B cell (primary cell): ENCODE measurements around the gene CHORDC1. TPM values are rescaled to one million over a fixed set of nuclear protein-coding genes. Genes with fewer than 3 reads are reported as not detected.
"Not testable (repeated sequence)": the region's sequence is repeated elsewhere in the genome, so short reads cannot be mapped to it uniquely, and the experiment has no call there.

Experiments used
- ATAC-seq: fragments of 200-7000 bp; cut with Tn5 transposase; one replicate; pipeline ENCODE4 v1.10.0; 2021; ENCODE audit warnings: low read depth, mild to moderate bottlenecking, moderate number of reproducible peaks, moderate library complexity
- CTCF ChIA-PET: fragments of 350-600 bp; sonication (Branson Sonifier 250); formaldehyde crosslinking; loops from one replicate; lab custom pipeline; 2021; ENCODE audit warnings: antibody characterized with exemption, inconsistent platforms; lab: Charles Lee
- POLR2A ChIA-PET: fragments of 350-600 bp; sonication (Branson Sonifier 250); formaldehyde crosslinking; loops from one replicate; lab custom pipeline; 2021; ENCODE audit warnings: antibody characterized with exemption; lab: Charles Lee
- DNase-seq: peaks from one replicate; pipeline ENCODE4 v3.0.0; 2013
- H2AFZ ChIP-seq: 2 replicates; pipeline ENCODE4 v1.6.1; 2012; ENCODE audit warnings: mild to moderate bottlenecking, low read depth, low read length; ENCODE audit not compliant: insufficient read depth, poor library complexity, severe bottlenecking
- H3K27ac ChIP-seq, 2 donors: 1 replicate in 1 of 2; 2 replicates in 1 of 2; pipeline ENCODE4 v1.5.1; 2012 to 2013; ENCODE audit warnings: low read length in 2 of 2, mild to moderate bottlenecking in 2 of 2, moderate library complexity in 1 of 2
- H3K27me3 ChIP-seq, 4 experiments: fragments of 200-600 bp in 1 of 4; sonication (generic) in 1 of 4; replicated peaks in 1 of 4; 1 replicate in 2 of 4; 2 replicates in 2 of 4; pipeline versions ENCODE4 v1.6.1 to v1.7.0; 2013 to 2016; ENCODE audit warnings: low read length in 3 of 4, mild to moderate bottlenecking in 2 of 4, mixed read lengths in 1 of 4, moderate library complexity in 1 of 4; ENCODE audit not compliant: insufficient read depth in 4 of 4, control insufficient read depth in 3 of 4; ENCODE audit errors: control extremely low read depth in 1 of 4
- H3K36me3 ChIP-seq, 2 experiments: replicated peaks in 1 of 2; 1 replicate in 1 of 2; 2 replicates in 1 of 2; pipeline versions ENCODE4 v1.6.1 to v1.7.1; 2013; ENCODE audit warnings: low read length in 1 of 2; ENCODE audit not compliant: insufficient read depth in 2 of 2, control insufficient read depth in 1 of 2; ENCODE audit errors: control extremely low read depth in 1 of 2, extremely low read depth in 1 of 2
- H3K4me1 ChIP-seq, 2 donors: fragments of 200-600 bp in 1 of 2; sonication (generic) in 1 of 2; 1 replicate in 1 of 2; 2 replicates in 1 of 2; pipeline versions ENCODE4 v1.5.1 to v1.6.1; 2013 to 2017; ENCODE audit warnings: low read length in 2 of 2; ENCODE audit not compliant: control insufficient read depth in 2 of 2, insufficient read depth in 2 of 2
- H3K4me2 ChIP-seq: replicated peaks from 2 replicates; pipeline ENCODE3; 2012; ENCODE audit warnings: mild to moderate bottlenecking, low read depth, low read length; ENCODE audit not compliant: poor library complexity, severe bottlenecking
- H3K4me3 ChIP-seq, 5 experiments: fragments of 200-600 bp in 1 of 5; sonication (generic) in 1 of 5; 1 replicate in 3 of 5; 2 replicates in 2 of 5; pipeline versions ENCODE4 v1.5.1 to v1.7.0; 2011 to 2016; ENCODE audit warnings: low read length in 4 of 5, mild to moderate bottlenecking in 4 of 5, low read depth in 2 of 5, control low read depth in 1 of 5, moderate library complexity in 1 of 5; ENCODE audit not compliant: insufficient read depth in 1 of 5; ENCODE audit errors: control extremely low read depth in 1 of 5, extremely low read depth in 1 of 5
- H3K79me2 ChIP-seq: fragments of 200-600 bp; sonication (generic); one replicate; pipeline ENCODE4 v1.6.0; 2016; ENCODE audit warnings: low read length; ENCODE audit not compliant: control insufficient read depth, insufficient read depth
- H3K9ac ChIP-seq: fragments of 200-600 bp; sonication (generic); 2 replicates; pipeline ENCODE4 v1.6.1; 2017; ENCODE audit warnings: mild to moderate bottlenecking, low read length, moderate library complexity
- H3K9me3 ChIP-seq, 3 donors: one replicate each; pipeline versions ENCODE4 v1.6.1 to v1.7.1; 2013; ENCODE audit warnings: low read length in 2 of 3; ENCODE audit not compliant: control insufficient read depth in 2 of 3, insufficient read depth in 1 of 3; ENCODE audit errors: control extremely low read depth in 1 of 3
- H4K20me1 ChIP-seq: 2 replicates; pipeline ENCODE4 v1.6.0; 2012; ENCODE audit warnings: mild to moderate bottlenecking, low read length; ENCODE audit not compliant: insufficient read depth, control insufficient read depth, poor library complexity, severe bottlenecking
- H3K27ac Mint-ChIP-seq: one replicate; pipeline ENCODE4 v1.8.0; 2021; ENCODE audit warnings: mixed read lengths
- H3K27me3 Mint-ChIP-seq: one replicate; pipeline ENCODE4 v1.8.0; 2021; ENCODE audit warnings: mixed read lengths
- H3K4me1 Mint-ChIP-seq: one replicate; pipeline ENCODE4 v1.8.0; 2021; ENCODE audit warnings: mixed read lengths
- H3K4me3 Mint-ChIP-seq: one replicate; pipeline ENCODE4 v1.8.0; 2021; ENCODE audit warnings: mixed read lengths
- H3K9me3 Mint-ChIP-seq: one replicate; pipeline ENCODE4 v1.8.0; 2022; ENCODE audit warnings: mixed read lengths; ENCODE audit not compliant: insufficient read depth
- EZH2 ChIP-seq: IDR thresholded peaks from 2 replicates; pipeline ENCODE4 v1.6.1; 2012; ENCODE audit warnings: borderline replicate concordance, low read depth, mild to moderate bottlenecking, moderate library complexity, low read length; ENCODE audit not compliant: insufficient read depth, poor library complexity, severe bottlenecking
- WGBS: methylation state at CpG from one replicate; pipeline ENCODE4 v1.1.5; 2013; ENCODE audit warnings: missing lambda C conversion rate; ENCODE audit not compliant: insufficient coverage; 5-methylcytosine and 5-hydroxymethylcytosine counted together
- intact Hi-C: fragments of 100-400 bp; cut with micrococcal nuclease; formaldehyde crosslinking; loops from one replicate; pipeline ENCODE4 v1.10.0; 2022
- polyA plus RNA-seq: library from polyadenylated mRNA; depleted of rRNA; stranded (reverse); fragments of >200 nt; gene quantifications from 2 replicates; pipeline ENCODE4 v1.2.3, GENCODE V29; 2012
- total RNA-seq, 2 donors: library from RNA; stranded (reverse); fragments of 120-200 nt in 1 of 2; gene quantifications; 1 replicate in 1 of 2; 2 replicates in 1 of 2; pipeline versions ENCODE4 v1.2.3 to v1.2.4, GENCODE V29; 2013 to 2022
- TF ChIP-seq, protein P1 (sequence below): fragments of 200-600 bp; IDR thresholded peaks from one replicate; pipeline ENCODE4 v1.8.0; 2022; ENCODE audit warnings: antibody characterized with exemption, mild to moderate bottlenecking

Gene CHORDC1
- total and polyA plus RNA-seq, 2 donors (not counting 1 experiment from before 2014, with no cell fraction given): 22.1 to 76.9 TPM

DNA sequence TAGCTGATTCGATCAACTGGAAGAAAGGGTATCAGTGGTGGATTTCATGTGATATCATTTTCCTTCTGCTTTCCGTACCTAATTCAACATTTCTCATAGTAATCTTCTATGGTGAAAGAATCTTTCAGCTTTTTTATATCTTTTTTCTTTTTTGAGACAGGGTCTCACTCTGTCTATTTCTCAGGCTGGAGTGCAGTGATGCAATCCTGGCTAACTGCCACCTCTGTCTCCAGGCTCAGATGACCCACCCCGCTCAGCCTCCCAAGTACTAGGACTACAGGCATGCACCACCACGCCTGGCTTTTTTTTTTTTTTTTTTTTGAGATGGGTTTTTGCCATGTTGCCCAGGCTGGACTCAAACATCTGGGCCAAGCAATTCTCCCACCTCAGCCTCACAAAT, 18.6 kb upstream of the CHORDC1 start:
- ChIA-PET CTCF (no interaction called here), POLR2A (no interaction called here)
- peaks cover 0 to 8% (median 2%) of the 10 kb centered on the region in 4 experiments for H3K27me3 ChIP-seq
- no peaks in the 10 kb centered on the region for H4K20me1 ChIP-seq
- TF ChIP-seq EZH2: no peak
- TF ChIP-seq, protein P1, sequence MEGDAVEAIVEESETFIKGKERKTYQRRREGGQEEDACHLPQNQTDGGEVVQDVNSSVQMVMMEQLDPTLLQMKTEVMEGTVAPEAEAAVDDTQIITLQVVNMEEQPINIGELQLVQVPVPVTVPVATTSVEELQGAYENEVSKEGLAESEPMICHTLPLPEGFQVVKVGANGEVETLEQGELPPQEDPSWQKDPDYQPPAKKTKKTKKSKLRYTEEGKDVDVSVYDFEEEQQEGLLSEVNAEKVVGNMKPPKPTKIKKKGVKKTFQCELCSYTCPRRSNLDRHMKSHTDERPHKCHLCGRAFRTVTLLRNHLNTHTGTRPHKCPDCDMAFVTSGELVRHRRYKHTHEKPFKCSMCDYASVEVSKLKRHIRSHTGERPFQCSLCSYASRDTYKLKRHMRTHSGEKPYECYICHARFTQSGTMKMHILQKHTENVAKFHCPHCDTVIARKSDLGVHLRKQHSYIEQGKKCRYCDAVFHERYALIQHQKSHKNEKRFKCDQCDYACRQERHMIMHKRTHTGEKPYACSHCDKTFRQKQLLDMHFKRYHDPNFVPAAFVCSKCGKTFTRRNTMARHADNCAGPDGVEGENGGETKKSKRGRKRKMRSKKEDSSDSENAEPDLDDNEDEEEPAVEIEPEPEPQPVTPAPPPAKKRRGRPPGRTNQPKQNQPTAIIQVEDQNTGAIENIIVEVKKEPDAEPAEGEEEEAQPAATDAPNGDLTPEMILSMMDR: no peak
- no CpG with 5 or more reads among the region's 4 CpGs for WGBS
- Mint-ChIP-seq H3K27me3 (peaks cover 36% of the 10 kb centered on the region), H3K4me1 (no peaks in the 10 kb centered on the region), H3K27ac (no peak overlapping the region), H3K4me3 (no peak overlapping the region), H3K9me3 (no peaks in the 10 kb centered on the region)
- no peak overlapping the region for H3K27ac ChIP-seq
- H3K4me1 ChIP-seq: no peaks in the 10 kb centered on the region
- H3K9ac ChIP-seq: no peak overlapping the region
- intact Hi-C loops: no loop called here
- no peaks in the 10 kb centered on the region for H3K36me3 ChIP-seq
- H2AFZ ChIP-seq: no peak overlapping the region
- ATAC-seq (no peak), DNase-seq (no peak)
- no peak overlapping the region for H3K4me2 ChIP-seq
- no peaks in the 10 kb centered on the region for H3K9me3 ChIP-seq
- H3K4me3 ChIP-seq: no peak overlapping the region
- no peaks in the 10 kb centered on the region for H3K79me2 ChIP-seq

DNA sequence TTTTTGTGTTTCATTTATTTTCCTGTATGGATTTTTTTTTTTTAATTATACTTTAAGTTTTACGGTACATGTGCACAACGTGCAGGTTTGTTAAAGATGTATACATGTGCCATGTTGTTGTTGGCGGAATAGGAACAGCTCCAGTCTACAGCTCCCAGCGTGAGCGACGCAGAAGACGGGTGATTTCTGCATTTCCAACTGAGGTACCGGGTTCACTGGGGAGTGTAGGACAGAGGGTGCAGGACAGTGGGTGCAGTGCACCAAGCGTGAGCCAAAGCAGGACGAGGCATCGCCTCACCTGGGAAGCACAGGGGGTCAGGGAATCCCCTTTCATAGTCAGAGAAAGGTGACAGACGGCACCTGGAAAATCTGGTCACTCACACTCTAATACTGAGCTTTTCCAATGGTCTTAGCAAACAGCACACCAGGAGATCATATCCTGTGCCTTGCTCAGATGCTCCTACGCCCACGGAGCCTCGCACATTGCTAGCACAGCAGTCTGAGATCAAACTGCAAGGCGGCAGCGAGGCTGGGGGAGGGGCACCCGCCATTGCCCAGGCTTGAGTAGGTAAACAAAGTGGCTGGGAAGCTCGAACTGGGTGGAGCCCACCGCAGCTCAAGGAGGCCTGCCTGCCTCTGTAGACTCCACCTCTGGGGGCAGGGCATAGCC, 17.3 kb upstream of the CHORDC1 start:
- H3K4me3 Mint-ChIP-seq, H3K36me3 ChIP-seq, H2AFZ ChIP-seq, intact Hi-C loops, DNase-seq, H3K9me3 Mint-ChIP-seq, H3K27me3 ChIP-seq, H3K4me1 ChIP-seq, H3K9me3 ChIP-seq, H3K27ac ChIP-seq, ATAC-seq, H4K20me1 ChIP-seq, H3K79me2 ChIP-seq, CTCF ChIA-PET, H3K9ac ChIP-seq, H3K27ac Mint-ChIP-seq, H3K4me2 ChIP-seq, H3K4me3 ChIP-seq, H3K4me1 Mint-ChIP-seq, POLR2A ChIA-PET: not testable (repeated sequence)
- H3K27me3 Mint-ChIP-seq: peaks cover 40% of the 10 kb centered on the region
- 90% methylated on average over 14 of the region's 20 CpGs for WGBS
